ENCODE results near the gene CHMP6.

The CHMP6 gene

DNA sequence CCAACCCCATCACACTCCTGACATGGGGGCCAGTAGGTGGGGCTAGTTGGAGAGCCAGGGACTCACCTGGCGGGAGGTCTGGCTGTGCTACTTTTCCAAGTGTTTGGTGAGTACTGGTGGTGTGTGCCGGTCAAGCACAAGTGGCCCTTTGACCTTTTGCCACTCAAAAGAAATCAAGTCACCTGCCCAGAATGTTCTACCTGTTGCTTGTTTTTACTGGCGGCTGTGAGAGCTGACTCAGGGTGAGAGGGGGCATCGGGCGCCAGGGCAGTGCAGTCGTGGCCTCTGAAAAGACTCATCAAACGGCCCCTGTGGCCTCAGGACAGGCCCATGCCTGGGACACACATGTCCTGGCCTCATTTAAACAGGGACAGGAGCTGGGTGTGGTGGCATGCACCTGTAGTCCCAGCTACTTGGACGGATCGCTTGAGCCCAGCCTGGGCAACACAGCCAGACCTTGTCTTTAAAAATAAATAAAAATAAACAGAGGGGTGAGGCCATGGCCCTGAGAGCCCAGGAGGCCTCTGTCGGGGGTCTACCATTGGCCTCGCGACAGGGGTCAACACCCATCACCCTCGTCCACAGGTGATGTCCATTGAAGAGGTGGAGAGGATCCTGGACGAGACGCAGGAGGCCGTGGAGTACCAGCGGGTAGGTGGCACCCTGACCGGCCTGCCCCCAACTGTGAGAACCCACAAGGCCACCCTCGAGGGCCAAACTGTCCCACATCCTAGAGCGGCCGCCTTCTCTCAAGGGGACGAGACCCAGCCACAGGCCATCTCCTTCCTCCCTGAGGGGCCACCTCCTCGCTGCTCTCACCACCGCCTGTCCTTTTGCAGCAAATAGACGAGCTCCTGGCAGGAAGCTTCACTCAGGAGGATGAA lies 5.0 kb downstream of the CHMP6 start:
- DNase-seq: no peak

DNA sequence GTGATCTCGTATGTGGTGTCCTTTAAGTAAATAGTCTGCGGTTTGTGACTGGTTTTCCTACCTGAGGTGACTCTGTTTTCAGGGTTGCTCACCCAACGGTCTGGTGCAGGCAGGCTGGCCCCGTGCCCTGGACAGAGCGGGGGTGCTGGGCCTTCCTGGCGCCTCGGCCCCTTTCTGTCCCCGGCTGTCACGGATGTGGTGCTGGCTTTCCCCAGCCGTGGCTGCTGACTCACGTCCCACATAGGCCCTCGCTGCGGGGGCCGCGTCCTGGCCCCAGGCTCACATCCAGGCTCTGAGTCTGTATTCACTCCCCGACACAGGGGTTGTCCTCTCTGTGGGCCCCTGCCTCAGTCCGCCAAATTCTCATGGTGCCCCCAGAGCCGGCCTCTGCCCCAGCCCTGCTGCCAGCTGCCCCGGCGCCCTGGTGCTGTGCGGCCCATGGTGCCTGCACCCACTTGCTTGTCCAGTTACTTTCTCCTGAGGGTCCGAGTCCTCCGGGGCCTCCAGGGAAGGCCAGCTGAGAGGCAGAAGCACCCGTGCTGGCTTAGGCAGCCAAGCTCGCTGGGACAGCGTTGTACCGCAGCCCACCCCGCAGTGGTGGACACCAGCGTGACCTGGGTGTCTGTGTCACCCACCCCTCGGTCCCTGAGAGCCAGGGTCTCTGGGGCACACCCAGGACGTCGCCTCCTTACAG lies 5.9 kb downstream of the CHMP6 start:
- no peak for DNase-seq

DNA sequence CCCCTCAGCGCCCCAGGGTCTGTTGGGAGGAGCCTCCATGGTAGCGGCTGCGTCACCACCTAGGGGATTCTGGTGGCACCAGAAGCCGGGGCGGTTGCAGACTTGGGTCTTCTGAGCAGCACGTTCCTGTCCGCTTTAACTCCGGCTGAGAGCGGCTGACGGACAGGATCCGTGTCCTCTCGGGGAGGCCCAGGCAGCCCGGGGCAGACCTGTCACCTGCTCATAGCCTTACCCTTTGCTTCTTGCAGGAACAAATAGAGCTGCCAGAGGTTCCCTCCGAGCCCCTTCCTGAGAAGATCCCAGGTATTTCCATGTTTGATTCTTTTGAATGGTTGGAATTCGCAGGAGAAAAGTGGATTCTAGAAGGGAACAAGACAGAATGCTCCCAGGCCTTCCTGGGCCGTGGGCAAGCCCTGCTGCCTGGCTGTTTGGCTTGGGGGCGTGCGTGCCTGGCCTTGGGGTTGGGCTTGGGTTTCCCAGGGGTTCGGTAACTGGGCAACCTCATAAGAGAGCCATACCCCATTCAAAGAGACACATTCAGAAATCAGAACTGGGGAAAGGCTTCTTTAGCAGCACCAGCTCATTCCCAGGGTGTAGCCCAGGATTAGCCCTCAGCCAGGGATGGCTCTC lies 6.6 kb downstream of the CHMP6 start:
- no peak for DNase-seq

DNA sequence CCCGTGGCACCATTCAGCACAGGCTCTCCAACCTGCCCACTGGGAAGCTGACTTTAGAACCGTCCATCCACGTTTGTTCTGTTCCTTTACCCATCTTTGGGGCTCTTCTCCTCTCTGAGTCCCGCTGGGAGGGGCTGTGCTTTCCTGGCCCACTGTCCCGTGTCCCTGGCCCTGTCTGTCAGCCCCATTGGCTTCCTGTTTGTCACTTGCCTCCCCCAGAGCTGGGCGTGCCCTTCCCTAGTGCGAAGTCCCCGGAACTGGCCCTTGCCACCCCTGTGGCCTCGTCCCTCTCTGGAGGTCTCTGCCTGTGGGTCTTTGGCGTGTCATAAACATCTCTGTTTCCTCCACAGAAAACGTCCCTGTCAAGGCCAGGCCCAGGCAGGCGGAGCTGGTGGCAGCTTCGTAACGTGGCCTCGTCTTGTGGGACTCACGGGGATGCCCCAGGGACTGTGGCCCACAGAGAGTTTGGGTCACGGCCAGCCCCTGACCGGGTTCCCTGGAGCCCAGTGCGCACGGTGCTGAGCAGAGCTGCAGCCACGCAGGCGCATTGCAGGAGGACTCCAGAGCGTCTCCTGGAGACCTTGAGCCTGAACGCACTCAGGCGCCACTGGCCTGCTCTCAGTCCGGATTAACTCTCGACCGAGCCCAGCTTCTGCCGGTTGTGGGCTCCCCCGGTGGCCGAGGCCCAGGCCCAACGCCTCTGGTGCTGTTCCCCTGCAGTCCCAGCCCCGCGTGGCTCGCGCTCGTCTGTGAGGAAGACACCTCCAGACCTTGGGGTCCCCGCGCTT lies 7.3 kb downstream of the CHMP6 start:
- no peak for DNase-seq

DNA sequence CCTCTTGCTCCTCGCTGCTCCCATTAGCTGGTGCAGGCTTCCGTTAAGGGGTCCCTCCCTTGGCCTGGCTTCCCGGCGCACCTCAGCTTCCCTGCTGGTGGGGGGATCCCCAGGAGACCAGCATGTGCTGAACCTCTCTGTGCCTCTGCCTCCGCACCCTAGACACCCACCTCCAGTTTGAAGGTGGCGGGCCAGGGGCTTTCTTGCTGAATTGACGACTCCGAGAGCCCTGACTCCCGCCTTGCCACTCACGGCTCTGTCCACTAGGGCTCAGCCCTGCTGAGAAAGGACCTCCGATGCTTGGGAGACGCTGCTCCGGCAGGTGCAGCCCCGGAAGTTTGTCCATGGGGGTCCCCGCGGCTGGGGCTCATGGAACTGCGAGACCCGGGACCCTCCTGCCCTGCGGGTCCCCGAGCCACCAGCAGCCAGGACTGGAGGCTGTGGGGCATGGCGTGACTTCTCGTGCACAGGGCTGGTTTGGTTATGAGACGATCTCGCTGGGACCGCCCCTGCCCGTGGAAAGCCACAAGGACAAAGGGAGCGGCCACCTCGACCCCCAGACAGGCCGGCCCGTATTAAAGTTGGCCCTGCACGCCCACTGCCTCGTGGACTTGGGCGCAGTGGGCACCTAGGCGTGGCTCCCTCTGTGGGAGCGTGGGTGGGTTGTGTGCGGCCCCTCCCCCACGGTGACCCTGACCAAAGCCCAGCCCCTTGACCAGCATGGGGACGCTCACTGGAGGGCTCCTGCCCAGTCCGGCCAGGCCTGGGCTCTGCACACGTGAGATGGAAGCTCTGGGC lies 8.1 kb downstream of the CHMP6 start:
- no peak for DNase-seq

DNA sequence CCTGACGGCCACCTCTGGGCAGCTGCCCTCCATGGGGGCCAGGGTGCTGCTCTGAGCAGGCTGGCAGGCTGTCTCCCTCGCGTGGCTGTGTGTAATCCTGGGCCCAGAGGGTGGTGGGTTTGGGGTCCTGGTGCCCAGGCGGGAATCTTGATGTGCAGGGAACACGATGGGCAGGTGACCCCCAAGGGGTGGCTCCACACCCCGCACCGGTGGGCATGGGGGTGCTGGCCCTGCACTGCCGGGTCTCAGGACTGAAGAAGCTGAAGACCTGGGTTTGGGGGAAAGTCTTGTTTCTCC lies 8.6 kb downstream of the CHMP6 start:
- no peak for DNase-seq

DNA sequence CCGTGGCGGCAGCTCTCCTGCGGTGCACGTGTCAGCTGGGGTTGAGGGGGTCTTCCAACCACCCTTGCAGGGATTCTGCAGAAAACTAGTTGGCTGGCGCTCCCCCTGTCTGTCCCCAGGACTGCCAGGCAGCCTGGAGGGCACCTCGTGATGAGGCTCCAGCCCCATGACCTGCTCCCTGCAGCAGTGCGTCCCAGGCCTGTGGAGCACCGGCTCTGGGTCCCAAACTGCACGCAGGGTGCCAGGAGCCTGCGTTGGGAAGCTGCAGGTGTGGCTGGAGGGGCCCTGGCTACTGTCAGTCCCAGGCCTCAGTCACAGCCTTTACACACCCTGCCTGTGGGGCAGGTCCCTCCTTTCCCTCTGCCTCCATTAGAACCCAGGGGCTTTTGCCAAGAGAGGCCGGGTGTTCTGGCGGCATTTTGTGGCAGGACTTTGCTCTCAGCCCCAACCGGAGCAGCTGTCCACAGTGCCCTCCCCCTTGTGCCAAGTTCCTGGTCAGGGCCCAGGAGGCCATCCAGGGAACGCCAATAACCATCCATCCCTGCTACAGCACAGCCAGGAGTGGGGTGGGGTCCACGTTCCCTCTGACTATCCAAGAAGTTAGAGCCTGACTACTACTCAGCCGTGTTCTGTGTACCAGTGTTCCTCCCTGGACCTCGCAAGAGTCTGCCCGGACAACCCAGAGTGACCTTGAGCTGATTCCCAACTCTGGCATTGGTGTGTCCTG lies 9.2 kb downstream of the CHMP6 start:
- DNase-seq: no peak

DNA sequence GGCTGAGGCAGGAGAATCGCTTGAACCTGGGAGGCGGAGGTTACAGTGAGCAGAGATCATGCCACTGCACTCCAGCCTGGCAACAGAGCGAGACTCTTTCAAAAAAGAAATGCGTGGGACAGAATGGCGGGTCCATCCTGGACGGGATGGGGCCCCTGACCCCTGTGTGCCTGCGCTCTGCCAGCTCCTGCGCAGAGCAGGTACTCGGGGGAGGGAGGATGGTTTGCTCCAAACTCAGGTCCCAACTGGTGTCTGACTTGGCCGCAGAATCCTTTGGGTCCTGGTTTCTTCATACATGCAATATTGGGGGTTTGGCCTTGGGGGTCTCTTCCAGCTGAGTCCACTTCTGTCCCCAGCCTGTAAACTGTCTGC lies 10.4 kb downstream of the CHMP6 start:
- no peak for DNase-seq

DNA sequence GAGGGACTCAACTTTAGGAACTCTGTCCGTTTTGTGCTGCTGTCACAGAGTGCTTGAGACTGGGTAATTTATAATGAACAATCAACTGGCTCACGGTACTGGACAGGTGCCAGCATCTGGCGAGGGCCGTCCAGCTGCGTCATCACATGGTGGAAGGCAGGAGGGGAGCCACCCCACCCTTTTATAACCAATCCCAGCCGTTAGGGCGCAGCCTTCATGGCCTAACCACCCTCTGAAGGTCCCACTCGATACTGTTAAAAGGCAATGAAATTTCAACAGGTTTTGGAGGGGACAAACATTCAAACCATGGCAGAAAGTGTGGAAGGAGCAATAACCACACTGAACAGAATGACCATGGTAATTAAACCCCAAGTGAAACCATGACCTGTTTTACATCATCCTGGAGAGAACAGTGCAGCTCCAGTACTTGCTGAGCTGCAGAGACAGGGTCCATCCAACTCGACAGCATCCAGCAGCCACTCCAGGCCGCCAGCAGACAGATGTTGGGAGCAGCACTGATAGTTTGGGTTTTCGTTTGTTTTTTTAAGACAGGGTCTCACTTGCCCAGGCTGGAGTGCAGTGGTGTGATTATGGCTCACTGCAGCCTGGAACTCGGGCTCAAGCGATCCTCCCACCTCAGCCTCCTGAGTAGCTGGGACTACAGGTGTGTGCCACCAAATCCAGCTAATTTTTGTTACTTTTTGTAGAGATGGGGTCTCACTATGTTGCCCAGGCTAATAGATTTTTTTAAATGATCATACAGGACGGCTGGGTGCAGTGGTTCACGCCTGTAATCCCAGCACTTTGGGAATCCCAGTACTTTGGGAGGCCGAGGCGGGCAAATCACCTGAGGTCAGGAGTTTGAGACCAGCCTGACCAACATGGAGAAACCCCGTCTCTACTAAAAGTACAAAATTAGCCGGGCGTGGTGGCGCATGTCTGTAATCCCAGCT lies 11.0 kb downstream of the CHMP6 start:
- DNase-seq: no peak

DNA sequence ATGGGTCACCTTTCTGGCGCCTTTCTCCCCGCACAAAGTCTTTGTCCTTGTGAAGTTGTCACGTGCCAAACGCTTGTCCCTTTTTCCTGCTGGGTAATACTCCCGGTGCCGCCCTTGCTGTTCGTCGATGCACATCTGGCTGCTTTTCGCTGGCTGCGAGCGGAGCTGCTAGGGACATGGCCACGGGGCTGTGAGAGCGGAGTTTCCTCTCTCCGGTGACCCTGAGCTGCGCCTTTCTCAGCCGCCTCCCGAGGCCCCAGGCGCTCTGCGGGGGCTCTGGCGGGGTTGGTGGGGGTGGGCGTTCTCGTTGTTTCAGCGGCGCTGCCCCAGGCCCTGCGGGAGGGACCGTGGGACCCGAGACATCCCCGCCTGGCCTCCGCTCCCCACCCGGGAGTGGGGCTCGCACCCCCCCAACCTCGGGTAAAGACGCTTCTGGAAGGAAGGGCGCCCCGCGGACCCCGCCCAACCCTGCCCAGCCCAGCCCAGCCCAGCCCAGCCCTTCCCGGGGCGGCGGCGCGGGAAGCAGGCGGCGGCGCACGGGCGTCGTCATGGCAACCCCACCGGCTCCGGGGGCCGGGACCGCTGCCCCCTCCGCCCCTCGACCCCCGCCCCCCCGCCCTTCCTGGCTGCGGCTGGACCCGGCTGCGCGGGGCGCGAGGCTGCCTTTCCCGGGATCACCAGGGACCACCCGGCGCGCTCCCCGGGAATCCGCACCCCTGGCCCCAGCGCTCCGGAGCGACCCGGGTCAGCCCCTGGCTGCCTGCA lies 12.3 kb downstream of the CHMP6 start:
- DNase-seq: no peak

DNA sequence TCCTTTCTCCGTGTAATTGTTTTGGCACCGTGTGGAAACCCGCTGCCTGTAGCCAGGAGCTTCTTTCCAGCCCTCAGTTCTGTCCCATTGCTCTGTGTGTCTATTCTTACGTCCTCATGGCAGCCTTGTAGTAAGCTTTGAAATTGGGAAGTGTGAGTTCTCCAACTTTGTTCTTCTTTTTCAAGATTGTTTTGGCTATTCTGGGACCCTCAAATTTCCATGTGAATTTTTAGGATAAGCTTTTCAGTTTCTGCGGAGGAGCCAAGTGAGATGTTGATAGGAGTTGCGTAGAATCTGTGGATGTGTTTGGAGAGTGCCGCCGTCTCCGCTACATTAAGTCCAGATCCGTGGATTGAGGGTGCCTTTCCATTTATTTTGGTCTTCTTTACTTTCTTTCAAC lies 15.2 kb downstream of the CHMP6 start:
- no peak for DNase-seq

DNA sequence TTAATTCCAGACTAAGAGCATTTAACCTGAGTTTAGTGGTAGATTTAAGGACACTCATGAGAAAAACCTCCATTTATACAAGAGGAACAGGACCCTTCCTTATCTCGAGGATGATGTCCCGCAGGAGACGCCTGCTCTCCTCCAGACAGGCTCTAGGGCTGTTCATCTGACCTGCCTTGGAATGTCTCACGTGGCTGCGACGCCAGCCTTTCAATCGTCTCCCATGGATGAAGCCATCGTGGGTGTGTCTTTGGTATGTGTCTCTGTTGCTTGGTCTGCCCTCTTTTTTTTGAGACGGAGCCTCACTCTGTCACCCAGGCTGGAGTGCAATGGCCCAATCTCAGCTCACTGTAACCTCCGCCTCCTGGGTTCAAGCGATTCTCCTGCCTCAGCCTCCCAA lies 16.5 kb downstream of the CHMP6 start:
- DNase-seq: no peak

DNA sequence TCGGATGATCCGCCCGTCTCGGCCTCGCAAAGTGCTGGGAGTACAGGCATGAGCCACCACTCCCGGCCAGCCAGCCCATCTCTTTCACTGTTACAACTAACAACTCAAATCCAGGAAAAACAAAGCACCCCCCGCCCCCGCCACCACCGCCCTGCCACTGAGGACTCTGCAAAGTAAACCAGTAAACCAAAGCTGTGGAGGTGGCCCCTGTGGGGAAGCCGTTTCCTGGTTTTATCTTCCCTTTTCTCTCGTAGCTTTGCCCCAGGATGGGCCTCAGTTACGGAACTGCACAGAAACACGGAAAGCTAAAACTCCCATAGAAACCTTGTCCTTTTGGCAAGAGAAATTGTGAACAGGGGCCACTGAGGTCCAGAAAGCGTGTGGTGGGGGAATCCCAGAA lies 17.5 kb downstream of the CHMP6 start:
- no peak for DNase-seq

DNA sequence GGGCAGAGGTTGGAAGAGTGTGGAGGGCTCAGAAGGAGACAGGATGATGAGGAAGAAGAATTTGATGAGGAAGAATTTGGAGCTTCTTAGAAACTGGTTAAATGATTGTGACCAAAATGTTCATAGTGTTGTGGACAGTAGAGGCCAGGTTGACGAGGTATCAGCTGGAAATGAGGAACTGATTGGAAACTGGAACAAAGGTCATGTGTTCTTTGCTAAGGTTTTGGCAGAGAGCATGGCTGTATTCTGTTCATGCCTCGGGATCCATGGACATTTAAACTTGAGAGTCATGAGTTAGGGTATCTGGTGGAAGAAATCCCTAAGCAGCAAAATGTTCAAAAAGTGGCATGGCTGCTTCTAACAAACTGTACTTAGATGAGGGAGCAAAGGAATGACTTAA lies 19.3 kb downstream of the CHMP6 start:
- DNase-seq: no peak

DNA sequence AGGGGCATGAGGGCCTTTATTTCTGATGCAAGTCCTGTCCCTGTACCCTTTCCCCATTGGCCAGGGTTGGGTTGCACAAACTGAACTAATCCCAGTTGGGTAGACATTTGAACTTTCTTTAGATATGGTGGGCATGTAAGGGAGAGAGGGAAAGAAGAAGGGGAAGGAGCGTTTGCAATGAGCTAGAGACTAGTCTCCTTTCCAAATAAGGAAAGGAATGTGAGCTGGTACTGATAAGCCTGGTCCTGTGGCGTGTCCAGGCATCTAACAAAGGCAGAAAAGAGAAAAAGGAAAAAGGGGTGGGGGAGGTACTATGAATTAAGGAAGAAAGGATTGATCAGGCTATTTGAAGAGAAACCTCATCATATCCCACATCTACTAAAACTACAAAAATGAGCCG lies 20.3 kb downstream of the CHMP6 start:
- DNase-seq: no peak

DNA sequence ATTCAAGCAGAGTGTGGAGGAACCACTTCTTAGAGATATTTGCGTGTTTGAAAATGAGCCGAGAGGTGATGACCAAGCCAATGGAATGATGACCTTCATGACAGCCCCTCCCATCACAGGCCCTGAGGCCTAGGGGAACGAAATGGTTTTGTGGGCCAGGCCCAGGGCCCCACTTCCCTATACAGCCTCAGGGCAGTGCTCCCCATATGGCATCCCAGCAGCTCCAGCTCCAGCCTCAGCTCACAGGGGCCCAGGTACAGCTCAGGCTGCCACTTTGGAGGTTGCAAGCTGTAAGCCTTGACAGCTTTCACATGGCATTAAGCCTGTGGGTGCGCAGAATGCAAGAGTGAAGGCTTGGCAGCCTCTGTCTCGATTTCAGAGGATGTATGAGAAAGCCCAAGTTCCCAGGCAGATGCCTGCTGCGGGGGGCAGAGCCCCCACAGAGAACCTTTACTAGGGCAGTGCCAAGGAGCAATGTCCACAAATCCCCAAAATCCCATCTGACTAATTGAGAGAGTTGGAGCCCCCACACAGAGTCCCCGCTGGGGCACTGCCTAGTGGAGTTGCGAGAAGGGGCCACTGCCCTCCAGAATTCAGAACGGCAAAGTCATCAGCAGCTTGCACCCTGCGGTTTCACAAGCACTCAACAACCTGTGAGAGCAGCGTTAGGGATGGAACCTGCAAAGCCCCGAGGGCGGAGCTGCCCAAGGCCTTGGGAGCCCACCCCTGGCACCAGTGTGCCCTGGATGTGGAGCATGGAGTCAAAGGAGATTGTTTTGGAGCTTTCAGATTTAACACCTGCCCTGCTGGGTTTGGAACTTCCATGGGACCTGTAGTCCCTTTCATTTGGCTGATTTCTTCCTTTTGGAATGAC lies 21.2 kb downstream of the CHMP6 start:
- no peak for DNase-seq

DNA sequence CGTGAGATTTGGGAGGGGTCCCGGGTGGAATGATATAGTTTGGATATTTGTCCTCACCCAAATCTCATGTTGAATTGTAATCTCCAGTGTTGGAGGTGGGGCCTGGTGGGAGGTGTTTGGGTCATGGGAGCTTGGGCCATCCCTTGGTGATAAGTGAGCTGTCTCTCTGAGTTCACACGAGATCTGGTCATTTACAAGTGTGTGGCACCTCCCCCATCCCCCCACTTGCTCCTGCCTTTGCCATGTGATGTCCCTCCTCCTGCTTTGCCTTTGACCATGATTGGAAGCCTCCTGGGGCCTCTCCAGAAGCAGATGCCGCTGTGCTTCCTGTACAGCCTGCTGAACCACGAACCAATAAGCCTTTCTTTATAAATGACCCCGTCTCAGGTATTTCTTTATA lies 22.0 kb downstream of the CHMP6 start:
- DNase-seq: no peak

DNA sequence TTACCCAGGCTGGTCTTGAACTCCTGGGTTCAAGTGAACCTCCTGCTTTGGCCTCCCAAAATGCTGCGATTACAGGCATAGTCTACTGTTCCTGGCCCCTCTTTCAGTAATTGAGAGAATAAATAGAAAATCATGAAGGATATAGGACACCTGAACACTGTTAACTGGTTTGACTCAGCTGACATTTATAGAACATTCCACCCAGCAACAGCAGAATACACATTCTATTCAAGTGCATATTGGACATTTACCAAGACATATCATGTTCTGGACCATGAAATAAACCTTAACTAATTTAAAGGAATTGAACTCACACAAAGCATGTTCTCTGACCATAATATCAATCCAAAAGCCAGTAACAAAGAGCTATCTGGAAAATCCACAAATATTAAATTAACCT lies 23.5 kb downstream of the CHMP6 start:
- DNase-seq: no peak

DNA sequence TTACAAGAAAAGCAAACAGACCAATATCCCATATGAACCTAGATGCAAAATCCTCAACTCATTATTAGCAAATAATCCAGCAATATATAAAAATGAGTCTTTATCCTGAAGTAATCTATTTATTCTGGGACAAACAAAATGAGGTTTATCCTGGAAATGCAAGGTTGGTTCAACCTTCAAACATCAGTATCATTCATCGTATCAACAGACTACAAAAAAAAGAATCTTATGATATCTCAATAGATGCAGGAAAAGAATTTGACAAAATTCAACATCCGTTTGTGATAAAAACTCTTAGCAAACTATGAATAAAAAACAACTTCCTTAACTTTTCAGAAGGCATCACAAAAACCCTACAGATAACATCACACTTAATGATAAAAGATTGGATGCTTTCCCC lies 24.9 kb downstream of the CHMP6 start:
- no peak for DNase-seq

All from NCI-H1930 (cell line).